MM.1S (cell line): ENCODE measurements around the gene PRKCE.

Experiments
- EZH2 ChIP-seq: fragments of 300-600 bp; sonication (generic); optimal IDR thresholded peaks from 2 replicates; pipeline ENCODE3; 2017; ENCODE audit warnings: low read depth, mild to moderate bottlenecking, antibody characterized with exemption, low read length, mixed read lengths
- EZH2phosphoT487 ChIP-seq: fragments of 300-600 bp; sonication (generic); IDR thresholded peaks from 2 replicates; pipeline ENCODE4 v1.6.1; 2018; ENCODE audit warnings: antibody characterized with exemption, low read length
- TF ChIP-seq, protein P1 (sequence below): fragments of 300-600 bp; sonication (generic); IDR thresholded peaks from 2 replicates; pipeline ENCODE4 v1.5.1; 2016; ENCODE audit warnings: antibody characterized with exemption, low read length, mixed read lengths

DNA sequence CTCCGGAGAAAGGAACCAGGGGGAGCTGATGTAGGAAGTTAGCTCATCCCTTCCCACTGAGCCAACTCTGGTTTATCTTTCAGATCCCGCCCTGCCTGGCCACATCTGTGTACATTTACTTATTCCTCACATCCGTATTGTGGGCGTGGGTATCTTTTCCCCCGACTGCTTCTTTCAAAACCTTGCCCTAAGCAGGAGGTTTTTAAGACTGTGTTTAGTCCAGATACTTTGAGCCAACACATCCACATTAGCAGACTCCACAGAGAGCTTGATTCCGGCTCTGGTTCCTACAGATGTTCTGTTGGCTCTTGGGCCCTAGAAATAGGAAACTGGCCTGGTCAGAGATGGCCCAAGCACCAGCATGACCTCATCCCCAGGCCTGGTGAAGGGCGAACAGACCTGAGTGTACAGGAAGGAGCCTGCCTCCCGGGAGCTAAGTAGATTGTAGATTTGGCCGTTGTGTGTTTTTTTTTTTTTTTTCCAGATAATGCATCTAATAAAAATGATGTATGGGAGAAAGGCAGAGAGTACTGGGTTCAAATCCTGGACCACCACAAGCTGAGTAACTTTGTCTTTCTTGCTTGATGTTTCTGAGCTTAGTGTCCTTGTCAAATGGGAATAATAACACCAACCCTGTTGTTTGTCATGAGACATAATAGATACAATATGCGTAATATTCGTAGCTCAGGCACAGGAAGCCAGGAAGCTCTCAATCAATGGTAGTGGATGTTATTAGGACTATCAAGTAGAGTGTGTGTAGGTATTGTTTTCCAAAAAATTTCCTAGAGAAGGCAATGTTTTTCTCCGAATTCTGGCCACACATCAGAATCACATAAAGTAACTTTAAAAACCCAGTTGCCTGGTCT, 92.3 kb downstream of the PRKCE start:
- TF ChIP-seq, protein P1, sequence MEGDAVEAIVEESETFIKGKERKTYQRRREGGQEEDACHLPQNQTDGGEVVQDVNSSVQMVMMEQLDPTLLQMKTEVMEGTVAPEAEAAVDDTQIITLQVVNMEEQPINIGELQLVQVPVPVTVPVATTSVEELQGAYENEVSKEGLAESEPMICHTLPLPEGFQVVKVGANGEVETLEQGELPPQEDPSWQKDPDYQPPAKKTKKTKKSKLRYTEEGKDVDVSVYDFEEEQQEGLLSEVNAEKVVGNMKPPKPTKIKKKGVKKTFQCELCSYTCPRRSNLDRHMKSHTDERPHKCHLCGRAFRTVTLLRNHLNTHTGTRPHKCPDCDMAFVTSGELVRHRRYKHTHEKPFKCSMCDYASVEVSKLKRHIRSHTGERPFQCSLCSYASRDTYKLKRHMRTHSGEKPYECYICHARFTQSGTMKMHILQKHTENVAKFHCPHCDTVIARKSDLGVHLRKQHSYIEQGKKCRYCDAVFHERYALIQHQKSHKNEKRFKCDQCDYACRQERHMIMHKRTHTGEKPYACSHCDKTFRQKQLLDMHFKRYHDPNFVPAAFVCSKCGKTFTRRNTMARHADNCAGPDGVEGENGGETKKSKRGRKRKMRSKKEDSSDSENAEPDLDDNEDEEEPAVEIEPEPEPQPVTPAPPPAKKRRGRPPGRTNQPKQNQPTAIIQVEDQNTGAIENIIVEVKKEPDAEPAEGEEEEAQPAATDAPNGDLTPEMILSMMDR = no peak
- TF ChIP-seq EZH2 = no peak
- TF ChIP-seq EZH2phosphoT487 = no peak
